Anterior cingulate cortex (tissue), 58 donors: ENCODE results near the gene CCDC18.
"Not testable (repeated sequence)": the region's sequence is repeated elsewhere in the genome, so short reads cannot be mapped to it uniquely, and the experiment has no call there.

Experiments used
- DNase-seq, 58 donors: peaks; one replicate each; lab custom pipeline; 2025; lab: John Stamatoyannopoulos, UW

The CCDC18 gene

GRCh38 chr1:93235261-93235660, 54.7 kb downstream of the CCDC18 start:
- no peak for DNase-seq

- DNase-seq: no peak
Observed at GRCh38 chr1:93237021-93237420, 56.5 kb downstream of the CCDC18 start.

GRCh38 chr1:93238425-93238824, 57.9 kb downstream of the CCDC18 start:
- DNase-seq: no peak

GRCh38 chr1:93239863-93240262, 59.3 kb downstream of the CCDC18 start:
- DNase-seq: no peak

GRCh38 chr1:93243233-93243632, 62.7 kb downstream of the CCDC18 start:
- DNase-seq: not testable (repeated sequence)

GRCh38 chr1:93244298-93245069, 64.0 kb downstream of the CCDC18 start:
- DNase-seq: no peak

GRCh38 chr1:93251966-93252365, 71.4 kb downstream of the CCDC18 start:
- no peak for DNase-seq

GRCh38 chr1:93252598-93252997, 72.1 kb downstream of the CCDC18 start:
- no peak for DNase-seq

- no peak for DNase-seq
Observed at GRCh38 chr1:93253516-93253915, 73.0 kb downstream of the CCDC18 start.

GRCh38 chr1:93255222-93256079, 74.9 kb downstream of the CCDC18 start:
- DNase-seq: no peak

- no peak for DNase-seq
Observed at GRCh38 chr1:93256433-93256832, 75.9 kb downstream of the CCDC18 start.

- DNase-seq: no peak
Observed at GRCh38 chr1:93257889-93258288, 77.4 kb downstream of the CCDC18 start.

GRCh38 chr1:93260726-93261125, 80.2 kb downstream of the CCDC18 start:
- not testable (repeated sequence) for DNase-seq

GRCh38 chr1:93262645-93263044, 82.1 kb downstream of the CCDC18 start:
- DNase-seq: no peak

GRCh38 chr1:93268888-93269287, 88.4 kb downstream of the CCDC18 start:
- DNase-seq: not testable (repeated sequence)

- DNase-seq: not testable (repeated sequence)
Observed at GRCh38 chr1:93275262-93275633, 94.7 kb downstream of the CCDC18 start.

GRCh38 chr1:93275634-93276295, 95.2 kb downstream of the CCDC18 start:
- no peak for DNase-seq

GRCh38 chr1:93277530-93277929, 97.0 kb downstream of the CCDC18 start:
- not testable (repeated sequence) for DNase-seq

- no peak for DNase-seq
Observed at GRCh38 chr1:93283496-93283895, 103.0 kb downstream of the CCDC18 start.

GRCh38 chr1:93288558-93288957, 108.0 kb downstream of the CCDC18 start:
- no peak for DNase-seq

- no peak for DNase-seq
Observed at GRCh38 chr1:93296555-93297154, 116.1 kb downstream of the CCDC18 start.
